ENCODE results near the gene SLC25A14. TPM values are rescaled to one million over a fixed set of nuclear protein-coding genes. Genes with fewer than 3 reads are reported as not detected.

SLC25A14 gene
- total and polyA plus RNA-seq, 2 of the 8 experiments (the other 6 are each of a cell fraction or from before 2014, with no cell fraction given), result 9.3 to 14.2 TPM

GRCh38 chrX:130299279-130300009 is 40.3 kb upstream of the SLC25A14 start (continued):
- TF ChIP-seq EP300 (IDR thresholded peaks at IDR 0.05; ENCODE audit: borderline replicate concordance in 1 of 2, low read depth in 2 of 2, low read length in 2 of 2) (no peak), CBX5 (IDR thresholded peaks at IDR 0.05; ENCODE audit: low read depth, low read length) (no peak), RBBP5 (IDR thresholded peaks at IDR 0.05; ENCODE audit: borderline replicate concordance, low read depth, low read length) (no peak), RXRA (IDR thresholded peaks at IDR 0.05; ENCODE audit: insufficient read depth, low read depth, low read length) (no peak), GABPA (IDR thresholded peaks at IDR 0.05; ENCODE audit: borderline replicate concordance, insufficient read depth, low read length) (no peak)
